Amniotic stem cell (primary cell): ENCODE measurements around the gene TAF3.

Source experiments
- DNase-seq: peaks from one replicate; lab custom pipeline; 2025; lab: John Stamatoyannopoulos, UW

Gene TAF3

GRCh38 chr10:7933262-7933661 lies 115.0 kb downstream of the TAF3 start:
- DNase-seq: no peak

GRCh38 chr10:7933757-7934156 lies 115.5 kb downstream of the TAF3 start:
- no peak for DNase-seq

GRCh38 chr10:7937315-7937945 lies 119.1 kb downstream of the TAF3 start:
- DNase-seq: no peak

GRCh38 chr10:7941576-7941975 lies 123.3 kb downstream of the TAF3 start:
- no peak for DNase-seq

- no peak for DNase-seq
These were observed 124.0 kb downstream of the TAF3 start for GRCh38 chr10:7942316-7942715.

- no peak for DNase-seq
These were observed 124.6 kb downstream of the TAF3 start for GRCh38 chr10:7942859-7943258.

- DNase-seq: no peak
These were observed 125.8 kb downstream of the TAF3 start for GRCh38 chr10:7944215-7944480.

GRCh38 chr10:7944537-7944936 lies 126.2 kb downstream of the TAF3 start:
- DNase-seq: no peak

GRCh38 chr10:7945034-7945433 lies 126.7 kb downstream of the TAF3 start:
- no peak for DNase-seq

GRCh38 chr10:7945469-7946187 lies 127.3 kb downstream of the TAF3 start:
- no peak for DNase-seq

- peak; percentile 22 for DNase-seq
These were observed 130.2 kb downstream of the TAF3 start for GRCh38 chr10:7948371-7949000.

GRCh38 chr10:7950981-7951847 lies 132.9 kb downstream of the TAF3 start:
- DNase-seq: no peak

GRCh38 chr10:7952266-7952665 lies 134.0 kb downstream of the TAF3 start:
- DNase-seq: no peak

GRCh38 chr10:7953447-7953846 lies 135.1 kb downstream of the TAF3 start:
- DNase-seq: no peak

- DNase-seq: no peak
These were observed 137.1 kb downstream of the TAF3 start for GRCh38 chr10:7955446-7955845.

GRCh38 chr10:7956508-7956907 lies 138.2 kb downstream of the TAF3 start:
- peak; percentile 23 for DNase-seq

GRCh38 chr10:7957591-7957990 lies 139.3 kb downstream of the TAF3 start:
- DNase-seq: no peak

GRCh38 chr10:7958442-7958841 lies 140.1 kb downstream of the TAF3 start:
- no peak for DNase-seq

- DNase-seq: no peak
These were observed 141.8 kb downstream of the TAF3 start for GRCh38 chr10:7960108-7960507.

GRCh38 chr10:7962592-7962991 lies 144.3 kb downstream of the TAF3 start:
- DNase-seq: no peak

- no peak for DNase-seq
These were observed 147.2 kb downstream of the TAF3 start for GRCh38 chr10:7965457-7965856.

GRCh38 chr10:7967035-7967434 lies 148.7 kb downstream of the TAF3 start:
- DNase-seq: no peak
